ENCODE measurements around the gene FLNB. TPM values are rescaled to one million over a fixed set of nuclear protein-coding genes. Genes with fewer than 3 reads are reported as not detected.

The FLNB gene
- total RNA-seq, 1 donor from 2014 or later, result 52.8 TPM

DNA sequence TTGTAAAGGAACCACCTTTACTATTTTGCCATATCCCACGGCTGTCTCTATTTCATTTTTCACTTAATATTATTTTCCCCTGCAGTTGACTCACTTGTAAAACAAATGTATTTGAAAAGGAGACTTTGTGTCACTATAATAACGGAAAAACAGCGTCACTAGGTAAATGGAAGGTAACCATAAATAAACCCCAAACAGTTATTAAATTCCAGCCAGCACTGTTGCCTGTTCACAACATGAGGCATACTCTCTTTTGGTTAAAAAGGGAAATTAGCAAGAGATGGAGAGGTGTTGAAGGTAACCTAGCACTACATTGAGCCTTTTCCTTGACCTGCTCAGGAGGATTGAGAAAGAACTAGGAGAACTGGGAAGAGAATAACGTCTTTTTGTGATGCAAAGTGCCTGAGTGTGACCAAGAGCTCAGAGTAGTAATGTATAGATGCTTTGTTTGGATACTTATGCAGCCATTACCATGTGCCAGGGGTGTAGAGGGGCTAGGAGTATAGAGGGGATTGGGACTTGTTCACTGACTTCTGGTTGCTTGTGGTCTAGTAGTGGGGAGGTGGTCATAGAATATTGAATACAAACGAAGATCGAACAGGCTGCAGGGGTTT, 19.6 kb downstream of the FLNB start:
- no peak for ATAC-seq
- no peak for DNase-seq (ENCODE audit: low spot score)

GRCh38 chr3:58028902-58029301, 20.7 kb downstream of the FLNB start:
- DNase-seq (ENCODE audit: low spot score) (no peak), ATAC-seq (no peak)

- DNase-seq (ENCODE audit: low spot score), result no peak
- no peak for ATAC-seq
Measured at GRCh38 chr3:58029842-58030584, 21.8 kb downstream of the FLNB start.

- ATAC-seq (no peak), DNase-seq (ENCODE audit: low spot score) (no peak)
Measured at GRCh38 chr3:58032186-58032585, 24.0 kb downstream of the FLNB start.

DNA sequence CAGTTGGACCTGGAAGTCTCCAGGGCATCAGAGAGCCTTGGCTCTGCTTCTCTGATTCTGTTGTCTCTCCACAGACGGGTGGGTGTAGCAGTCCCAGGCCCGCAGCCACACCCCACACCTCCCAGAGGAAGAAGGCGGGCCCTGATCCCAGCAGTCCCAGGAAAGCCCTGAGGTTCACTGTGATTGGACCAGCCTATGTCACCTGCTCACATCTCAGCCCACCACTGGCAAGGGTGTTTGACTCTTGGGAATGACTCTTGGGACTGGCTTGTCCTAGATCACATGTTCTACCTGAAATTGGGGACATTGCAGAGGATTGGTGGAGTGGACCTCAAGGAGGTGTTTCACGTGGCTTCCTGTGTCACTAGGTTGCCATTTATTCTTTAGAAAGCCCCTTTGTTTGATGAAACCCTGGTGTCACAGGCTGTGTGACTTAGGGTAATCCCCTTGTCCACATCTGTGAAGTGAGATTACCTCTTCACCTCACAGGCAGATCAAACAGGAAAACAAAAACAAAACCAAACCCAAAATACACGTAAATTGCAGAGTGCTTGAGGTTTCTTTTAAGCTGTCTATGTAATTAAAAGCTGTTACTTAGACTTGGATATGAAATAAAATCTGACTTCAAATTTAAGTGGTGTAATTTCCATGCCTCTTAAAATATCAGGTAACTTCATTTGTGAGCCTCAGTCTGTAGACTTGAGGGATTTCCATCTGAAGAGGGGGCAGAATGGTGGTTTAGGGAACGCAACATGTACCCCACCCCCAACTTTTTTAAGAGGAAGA, 26.7 kb downstream of the FLNB start:
- no peak for ATAC-seq

GRCh38 chr3:58035524-58036255, 27.5 kb downstream of the FLNB start:
- no peak for DNase-seq (ENCODE audit: low spot score)
- peak; percentile 6 for ATAC-seq

More for the DNA sequence above, 26.7 kb downstream of the FLNB start:
- no peak for DNase-seq (ENCODE audit: low spot score)

DNA sequence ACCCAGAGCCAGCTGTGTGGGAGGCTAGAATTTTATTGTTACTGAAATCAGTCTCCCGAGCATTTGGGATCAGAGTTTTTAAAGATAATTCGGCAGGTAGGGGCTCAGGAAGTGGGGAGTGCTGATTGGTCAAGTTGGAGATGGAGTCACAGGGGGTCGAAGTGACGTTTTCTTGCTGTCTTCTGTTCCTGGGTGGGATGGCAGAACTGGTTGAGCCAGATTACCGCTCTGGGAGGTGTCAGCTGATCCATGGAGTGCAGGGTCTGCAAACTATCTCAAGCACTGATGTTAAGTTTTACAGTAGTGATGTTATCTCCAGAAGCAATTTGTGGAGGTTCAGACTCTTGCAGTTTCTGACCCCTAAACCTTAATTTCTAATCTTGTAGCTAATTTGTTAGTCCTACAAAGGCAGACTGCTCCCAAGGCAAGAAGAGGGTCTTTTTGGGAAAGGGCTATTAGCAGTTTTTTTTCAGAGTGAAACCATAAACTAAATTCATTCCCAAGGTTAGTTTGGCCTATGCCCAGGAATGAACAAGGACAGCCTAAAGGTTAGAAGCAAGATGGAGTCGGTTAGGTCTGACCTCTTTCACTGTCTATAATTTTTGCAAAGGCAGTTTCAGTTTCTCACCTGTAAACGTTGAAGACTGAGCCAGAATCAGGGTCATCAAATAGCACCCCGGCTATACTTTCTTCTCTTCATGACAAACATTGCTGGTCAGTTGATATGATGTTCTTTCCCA, 28.2 kb downstream of the FLNB start:
- ATAC-seq (no peak), DNase-seq (ENCODE audit: low spot score) (no peak)

- DNase-seq (ENCODE audit: low spot score) (no peak), ATAC-seq (no peak)
Measured at GRCh38 chr3:58037141-58037910, 29.1 kb downstream of the FLNB start.

GRCh38 chr3:58038675-58039292, 30.6 kb downstream of the FLNB start:
- ATAC-seq, result no peak

DNA sequence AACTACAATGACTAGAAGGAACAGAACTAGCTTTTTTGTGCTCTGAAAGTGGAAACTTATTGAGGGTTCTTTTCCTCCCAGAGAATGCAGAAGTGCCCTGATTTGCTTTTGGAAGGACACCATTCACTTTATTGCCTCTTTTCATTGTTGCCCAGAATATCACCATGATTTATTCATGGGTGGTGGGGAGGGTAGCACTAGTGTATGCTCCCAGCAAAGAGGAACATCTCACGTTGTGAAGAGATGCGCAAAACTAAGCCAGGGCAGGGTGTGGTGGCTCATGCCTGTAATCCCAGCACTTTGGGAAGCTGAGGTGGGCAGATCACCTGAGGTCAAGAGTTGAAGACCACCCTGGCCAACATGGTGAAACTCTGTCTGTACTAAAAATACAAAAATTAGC, 31.4 kb downstream of the FLNB start:
- no peak for ATAC-seq
- no peak for DNase-seq (ENCODE audit: low spot score)

More at GRCh38 chr3:58038675-58039292, 30.6 kb downstream of the FLNB start:
- no peak for DNase-seq (ENCODE audit: low spot score)

GRCh38 chr3:58041182-58041825, 33.1 kb downstream of the FLNB start:
- ATAC-seq (peak; percentile 53), DNase-seq (ENCODE audit: low spot score) (no peak)

GRCh38 chr3:58041826-58042324, 33.7 kb downstream of the FLNB start:
- DNase-seq (ENCODE audit: low spot score) (no peak), ATAC-seq (peak; percentile 45)

GRCh38 chr3:58042947-58043707, 34.9 kb downstream of the FLNB start:
- ATAC-seq, result no peak
- no peak for DNase-seq (ENCODE audit: low spot score)

- DNase-seq (ENCODE audit: low spot score) (no peak), ATAC-seq (no peak)
Measured at GRCh38 chr3:58043933-58044332, 35.7 kb downstream of the FLNB start.

DNA sequence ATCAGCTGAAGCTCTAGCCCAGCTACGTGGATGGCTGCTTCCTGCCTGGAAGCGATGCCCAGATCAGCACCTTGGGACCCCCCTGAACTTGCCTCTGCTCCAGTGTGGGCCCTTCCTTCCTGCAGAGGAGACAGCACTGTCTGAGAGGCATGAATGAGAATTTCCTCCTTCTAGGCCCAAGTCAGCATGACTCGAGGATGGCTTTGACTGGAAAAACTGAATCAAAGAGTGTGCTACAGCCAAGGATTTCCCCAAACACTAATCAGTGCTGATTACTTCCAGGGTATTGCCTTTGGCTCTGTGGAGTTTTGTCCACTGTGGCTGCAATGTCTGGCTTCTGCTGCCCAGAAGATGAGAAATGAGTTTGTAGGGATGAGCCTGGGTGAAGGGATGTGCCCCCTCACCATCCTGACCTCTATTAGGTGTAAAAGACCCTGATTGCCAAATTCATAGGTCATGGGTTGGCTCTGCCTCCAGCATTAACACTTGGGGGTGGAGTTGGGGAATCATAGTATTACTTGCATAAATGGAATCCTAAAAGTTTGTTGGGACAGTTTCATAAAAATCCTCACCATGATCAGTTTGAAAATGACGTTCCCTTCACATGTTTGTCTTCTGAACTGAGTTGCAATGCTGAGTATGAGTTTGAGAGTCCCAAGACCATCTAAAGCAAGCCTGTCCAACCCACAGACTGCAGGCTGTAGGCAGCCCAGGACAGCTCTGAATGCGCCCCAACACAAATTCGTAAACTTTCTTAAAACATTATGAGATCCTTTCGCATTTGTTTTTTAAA, 36.7 kb downstream of the FLNB start:
- DNase-seq (ENCODE audit: low spot score) (no peak), ATAC-seq (no peak)

DNA sequence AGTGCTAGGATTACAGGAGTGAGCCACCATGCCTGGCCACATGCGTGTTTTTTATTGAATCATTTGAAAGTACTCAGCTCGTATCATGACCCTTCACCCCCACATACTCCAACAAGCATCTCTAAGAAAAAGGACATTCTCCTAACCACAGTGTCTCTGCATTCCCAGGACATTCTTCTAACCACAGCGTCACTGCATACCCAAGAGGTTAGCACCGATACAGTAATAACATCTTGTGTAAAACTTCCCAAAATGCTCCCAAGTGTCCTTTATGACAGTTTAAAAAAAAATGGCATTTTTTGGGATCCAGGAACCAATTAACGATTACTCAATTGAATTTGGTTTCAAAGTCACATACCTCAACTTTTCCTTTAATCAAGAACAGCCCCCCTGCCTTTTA, 39.6 kb downstream of the FLNB start:
- DNase-seq (ENCODE audit: low spot score) (no peak), ATAC-seq (no peak)

- ATAC-seq, result peak; percentile 20
Measured at GRCh38 chr3:58048301-58048700, 40.1 kb downstream of the FLNB start.

More at GRCh38 chr3:58048301-58048700, 40.1 kb downstream of the FLNB start:
- DNase-seq (ENCODE audit: low spot score), result no peak
